Prostate gland (tissue), 2 donors: ENCODE data around the gene TBC1D24. TPM values are rescaled to one million over a fixed set of nuclear protein-coding genes. Genes with fewer than 3 reads are reported as not detected.

Experiments
- DNase-seq: peaks from one replicate; pipeline ENCODE4 v3.0.0-alpha.2; 2019; ENCODE audit warnings: low spot score
- H3K27ac ChIP-seq, 2 donors: fragments of 200-600 bp; sonication (generic); 2 replicates each; pipeline ENCODE4 v1.5.1; 2017 to 2019
- H3K27me3 ChIP-seq: fragments of 200-600 bp; sonication (generic); replicated peaks from 2 replicates; pipeline ENCODE4 v1.5.1; 2019; ENCODE audit not compliant: insufficient read depth
- H3K36me3 ChIP-seq, 2 donors: fragments of 200-600 bp; sonication (generic); 1 replicate in 1 of 2; 2 replicates in 1 of 2; pipeline versions ENCODE4 v1.5.1 to v1.8.1; 2017 to 2019
- H3K4me1 ChIP-seq: fragments of 200-600 bp; sonication (generic); replicated peaks from 2 replicates; pipeline ENCODE4 v1.5.1; 2019
- H3K4me3 ChIP-seq, 2 donors: fragments of 200-600 bp; sonication (generic); 2 replicates each; pipeline ENCODE4 v1.5.1; 2017 to 2019
- H3K9me3 ChIP-seq: fragments of 200-600 bp; sonication (generic); 2 replicates; pipeline ENCODE4 v1.5.1; 2017
- CTCF ChIP-seq, 4 experiments: fragments of 200-600 bp in 2 of 4; fragments of 450-650 bp in 2 of 4; sonication (generic) in 2 of 4; IDR thresholded peaks; 1 replicate in 3 of 4; 2 replicates in 1 of 4; pipeline ENCODE4 v1.5.1; 2016 to 2019; ENCODE audit warnings: antibody characterized with exemption in 4 of 4, mild to moderate bottlenecking in 2 of 4, moderate library complexity in 2 of 4
- POLR2A ChIP-seq: fragments of 450-650 bp; IDR thresholded peaks from one replicate; pipeline ENCODE4 v1.6.1; 2016; ENCODE audit warnings: antibody characterized with exemption, mild to moderate bottlenecking
- POLR2AphosphoS5 ChIP-seq: sonication (generic); formaldehyde crosslinking; IDR thresholded peaks from one replicate; pipeline ENCODE4 v1.6.1; 2017; ENCODE audit warnings: antibody characterized with exemption
- WGBS: methylation state at CpG from one replicate; pipeline ENCODE4 v1.1.5; 2018; 5-methylcytosine and 5-hydroxymethylcytosine counted together
- intact Hi-C: fragments of 100-400 bp; cut with DNase I; formaldehyde crosslinking; loops from one replicate; pipeline ENCODE4 v1.14.2; 2022
- total RNA-seq, 2 donors: library from RNA; depleted of rRNA; stranded (reverse); fragments of >200 nt; gene quantifications; one replicate each; pipeline ENCODE4 v1.1.0, GENCODE V29; 2016

TBC1D24 gene
- total RNA-seq, 2 donors from 2014 or later: 22.4 to 26.2 TPM

DNA sequence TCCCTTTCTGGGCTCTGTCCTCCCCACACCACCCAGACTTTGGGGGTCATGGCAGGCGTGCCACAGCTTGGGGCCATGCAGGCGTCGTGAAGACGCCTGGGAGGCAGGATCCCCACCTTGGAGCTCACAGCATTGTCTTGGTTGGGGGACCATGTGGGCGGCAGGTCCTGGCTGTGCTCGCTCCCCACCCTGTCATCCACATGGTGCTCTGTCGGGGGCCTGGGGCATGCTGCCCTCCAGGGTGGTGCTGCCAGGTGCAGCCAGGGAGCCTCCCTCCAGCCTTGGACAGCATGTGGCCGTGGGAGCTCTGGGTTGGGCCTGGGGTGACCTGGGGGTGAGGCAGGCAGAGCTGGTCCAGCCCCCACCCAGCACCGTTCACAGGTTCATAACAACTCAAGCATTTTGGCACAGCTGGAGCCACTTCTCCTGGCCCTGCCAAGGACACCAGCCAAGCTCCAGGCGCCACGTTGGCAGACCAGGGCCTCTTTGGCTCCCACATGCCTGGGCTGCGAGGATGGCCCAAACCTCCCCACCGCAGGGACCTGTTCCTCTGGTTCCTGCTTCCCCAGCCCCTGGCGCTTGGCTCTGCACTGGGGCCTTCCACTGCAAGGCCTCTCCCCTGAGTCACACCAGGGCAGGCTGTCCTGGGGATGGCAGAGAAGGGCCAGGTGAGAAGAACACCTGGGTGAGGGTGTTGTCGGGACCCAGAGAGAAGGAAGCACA lies 23.8 kb downstream of the TBC1D24 start:
- H3K4me3 ChIP-seq: no peak overlapping the region
- DNase-seq: peak; percentile 85
- 57% methylated on average over 14 of the region's 15 CpGs for WGBS
- H3K4me1 ChIP-seq: peaks cover 13% of the 10 kb centered on the region
- H3K27ac ChIP-seq: peak overlapping the region; percentile 60 to 68
- H3K27me3 ChIP-seq: no peaks in the 10 kb centered on the region
- no peaks in the 10 kb centered on the region for H3K36me3 ChIP-seq
- peak in 1 of 4 experiments; percentile 31 for TF ChIP-seq CTCF (IDR thresholded peaks at IDR 0.05)
- no peak for TF ChIP-seq POLR2A
- TF ChIP-seq POLR2AphosphoS5: peak; percentile 86
- no peaks in the 10 kb centered on the region for H3K9me3 ChIP-seq
- intact Hi-C loops: loop anchor here (5.0 kb wide), 1 partner anchor 71 kb away; the partner anchor contains the start of gene CCNF

- intact Hi-C loops: loop anchor here (5.0 kb wide), 1 partner anchor 72 kb away; the partner anchor contains the start of gene CCNF
- H3K27me3 ChIP-seq: no peaks in the 10 kb centered on the region
- peaks cover 13% of the 10 kb centered on the region for H3K4me1 ChIP-seq
- H3K9me3 ChIP-seq: no peaks in the 10 kb centered on the region
- no peak for DNase-seq
- WGBS: 82% methylated on average over 5 of the region's 6 CpGs
- TF ChIP-seq POLR2A (no peak), CTCF (IDR thresholded peaks at IDR 0.05) (no peak), POLR2AphosphoS5 (no peak)
- peak overlapping the region; percentile 60 to 68 for H3K27ac ChIP-seq
- no peaks in the 10 kb centered on the region for H3K36me3 ChIP-seq
- no peak overlapping the region for H3K4me3 ChIP-seq
Observed at GRCh38 chr16:2499454-2499853, 24.5 kb downstream of the TBC1D24 start.

- Histone ChIP-seq H3K9me3 (no peaks in the 10 kb centered on the region), H3K27me3 (no peaks in the 10 kb centered on the region), H3K36me3 (no peaks in the 10 kb centered on the region), H3K4me3 (no peak overlapping the region), H3K4me1 (peaks cover 13% of the 10 kb centered on the region), H3K27ac (peak overlapping the region in 1 of 2 donors; percentile 68)
- no peak for DNase-seq
- intact Hi-C loops: loop anchor here (2.0 to 5.0 kb wide), 3 partner anchors 73 to 233 kb away; partner anchors contain the start of genes ABCA3, CCNF and RNPS1
- WGBS: 78% methylated on average over 24 of the region's 29 CpGs
- no peak for TF ChIP-seq CTCF (IDR thresholded peaks at IDR 0.05)
- TF ChIP-seq POLR2A: no peak
- no peak for TF ChIP-seq POLR2AphosphoS5
Observed at GRCh38 chr16:2499890-2500429, 25.0 kb downstream of the TBC1D24 start.

DNA sequence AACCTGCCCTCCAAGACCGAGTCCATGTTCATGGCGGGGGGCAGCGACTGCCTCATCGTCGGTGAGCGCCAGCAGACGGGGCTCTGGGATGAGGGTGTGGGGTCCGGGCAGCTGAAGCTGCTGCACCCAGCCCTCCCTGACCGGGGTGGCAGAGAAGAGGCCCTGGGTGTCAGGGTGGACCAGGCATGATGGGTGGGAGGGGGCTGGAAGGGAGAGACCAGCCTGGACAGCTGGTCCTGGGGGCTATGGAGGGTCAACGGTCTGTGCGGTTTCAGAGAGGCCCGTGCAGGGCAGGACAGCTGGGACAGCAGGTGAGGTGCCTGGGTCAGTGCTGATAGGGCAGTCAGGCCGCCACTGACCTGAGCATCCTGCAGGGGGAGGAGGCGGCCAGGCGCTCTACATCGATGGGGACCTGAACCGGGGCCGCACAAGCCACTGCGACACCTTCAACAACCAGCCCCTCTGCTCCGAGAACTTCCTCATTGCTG lies 25.5 kb downstream of the TBC1D24 start:
- Histone ChIP-seq H3K4me1 (peaks cover 13% of the 10 kb centered on the region), H3K36me3 (no peaks in the 10 kb centered on the region), H3K27me3 (no peaks in the 10 kb centered on the region), H3K9me3 (no peaks in the 10 kb centered on the region), H3K4me3 (no peak overlapping the region), H3K27ac (no peak overlapping the region)
- intact Hi-C loops: loop anchor here (2.0 to 5.0 kb wide), 2 partner anchors 160 to 233 kb away; partner anchors contain the start of genes ABCA3 and RNPS1
- no peak for DNase-seq
- TF ChIP-seq POLR2AphosphoS5 (no peak), POLR2A (no peak), CTCF (IDR thresholded peaks at IDR 0.05) (no peak)
- WGBS: 80% methylated on average over 19 of the region's 20 CpGs
